ENCODE data around the gene ANKRD26.

DNA sequence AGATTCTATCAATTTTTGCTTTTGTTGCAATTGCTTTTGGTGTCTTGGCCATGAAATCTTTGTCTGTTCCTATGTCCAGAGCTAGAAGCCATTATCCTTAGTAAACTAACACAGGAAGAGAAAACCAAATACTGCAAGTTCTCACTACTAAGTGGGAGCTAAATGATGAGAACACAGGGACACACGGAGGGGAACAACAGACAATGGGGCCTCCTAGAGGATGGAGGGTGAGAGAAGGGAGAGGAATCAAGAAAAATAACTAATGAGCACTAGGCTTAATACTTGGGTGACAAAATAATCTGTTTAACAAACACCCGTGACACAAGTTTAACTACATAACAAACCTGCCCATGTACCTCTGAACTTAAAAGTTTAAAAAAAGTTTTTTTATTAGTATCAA is 78.2 kb downstream of the ANKRD26 start:
- TF ChIP-seq POLR2A (IDR thresholded peaks at IDR 0.05), result no peak
- TF ChIP-seq, protein P1, sequence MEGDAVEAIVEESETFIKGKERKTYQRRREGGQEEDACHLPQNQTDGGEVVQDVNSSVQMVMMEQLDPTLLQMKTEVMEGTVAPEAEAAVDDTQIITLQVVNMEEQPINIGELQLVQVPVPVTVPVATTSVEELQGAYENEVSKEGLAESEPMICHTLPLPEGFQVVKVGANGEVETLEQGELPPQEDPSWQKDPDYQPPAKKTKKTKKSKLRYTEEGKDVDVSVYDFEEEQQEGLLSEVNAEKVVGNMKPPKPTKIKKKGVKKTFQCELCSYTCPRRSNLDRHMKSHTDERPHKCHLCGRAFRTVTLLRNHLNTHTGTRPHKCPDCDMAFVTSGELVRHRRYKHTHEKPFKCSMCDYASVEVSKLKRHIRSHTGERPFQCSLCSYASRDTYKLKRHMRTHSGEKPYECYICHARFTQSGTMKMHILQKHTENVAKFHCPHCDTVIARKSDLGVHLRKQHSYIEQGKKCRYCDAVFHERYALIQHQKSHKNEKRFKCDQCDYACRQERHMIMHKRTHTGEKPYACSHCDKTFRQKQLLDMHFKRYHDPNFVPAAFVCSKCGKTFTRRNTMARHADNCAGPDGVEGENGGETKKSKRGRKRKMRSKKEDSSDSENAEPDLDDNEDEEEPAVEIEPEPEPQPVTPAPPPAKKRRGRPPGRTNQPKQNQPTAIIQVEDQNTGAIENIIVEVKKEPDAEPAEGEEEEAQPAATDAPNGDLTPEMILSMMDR (IDR thresholded peaks at IDR 0.05 in 4 of 5, conservative IDR thresholded peaks at IDR 0.05 in 1 of 5), result no peak
